ENCODE results near the gene TXNL1. TPM values are rescaled to one million over a fixed set of nuclear protein-coding genes. Genes with fewer than 3 reads are reported as not detected.

Gene TXNL1
- total and polyA plus RNA-seq, 3 donors from 2014 or later = 60.7 to 107 (median 62.6) TPM

DNA sequence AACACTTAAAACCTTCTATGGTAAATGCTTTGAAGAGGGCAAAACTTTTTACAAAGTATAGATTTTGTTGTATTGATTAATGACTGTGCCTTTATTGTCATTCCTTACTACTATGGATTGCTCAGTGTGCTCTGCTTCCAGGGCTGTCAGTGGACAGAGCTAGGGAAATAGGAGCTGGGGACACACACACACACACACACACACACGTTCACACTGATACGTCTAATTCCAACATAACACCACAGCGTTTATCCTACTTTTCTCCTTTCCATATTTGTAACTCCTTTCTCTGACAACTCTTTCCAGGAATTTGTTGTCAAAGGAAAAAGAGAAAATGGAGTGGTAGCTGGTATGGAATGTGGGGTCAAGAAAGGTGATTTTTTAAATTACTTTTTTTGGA, 34.6 kb upstream of the TXNL1 start:
- TF ChIP-seq, protein P1, sequence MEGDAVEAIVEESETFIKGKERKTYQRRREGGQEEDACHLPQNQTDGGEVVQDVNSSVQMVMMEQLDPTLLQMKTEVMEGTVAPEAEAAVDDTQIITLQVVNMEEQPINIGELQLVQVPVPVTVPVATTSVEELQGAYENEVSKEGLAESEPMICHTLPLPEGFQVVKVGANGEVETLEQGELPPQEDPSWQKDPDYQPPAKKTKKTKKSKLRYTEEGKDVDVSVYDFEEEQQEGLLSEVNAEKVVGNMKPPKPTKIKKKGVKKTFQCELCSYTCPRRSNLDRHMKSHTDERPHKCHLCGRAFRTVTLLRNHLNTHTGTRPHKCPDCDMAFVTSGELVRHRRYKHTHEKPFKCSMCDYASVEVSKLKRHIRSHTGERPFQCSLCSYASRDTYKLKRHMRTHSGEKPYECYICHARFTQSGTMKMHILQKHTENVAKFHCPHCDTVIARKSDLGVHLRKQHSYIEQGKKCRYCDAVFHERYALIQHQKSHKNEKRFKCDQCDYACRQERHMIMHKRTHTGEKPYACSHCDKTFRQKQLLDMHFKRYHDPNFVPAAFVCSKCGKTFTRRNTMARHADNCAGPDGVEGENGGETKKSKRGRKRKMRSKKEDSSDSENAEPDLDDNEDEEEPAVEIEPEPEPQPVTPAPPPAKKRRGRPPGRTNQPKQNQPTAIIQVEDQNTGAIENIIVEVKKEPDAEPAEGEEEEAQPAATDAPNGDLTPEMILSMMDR (IDR thresholded peaks at IDR 0.05) = no peak
- TF ChIP-seq POLR2A (IDR thresholded peaks at IDR 0.05) = no peak
- no peaks in the 10 kb centered on the region for H3K9me3 ChIP-seq
- no peaks in the 10 kb centered on the region for H3K36me3 ChIP-seq (ENCODE audit: low read depth, missing control alignments)
- intact Hi-C loops (cut with DNase I; ENCODE audit: low total_unique reads) = no loop called here
- H3K27me3 ChIP-seq = no peaks in the 10 kb centered on the region
- WGBS, 2 donors = 79 to 82% methylated on average over 3 of the region's 3 CpGs
- no peak overlapping the region for H3K4me3 ChIP-seq
- DNase-seq = no peak
- H3K4me1 ChIP-seq = no peaks in the 10 kb centered on the region
- H3K27ac ChIP-seq = no peak overlapping the region

DNA sequence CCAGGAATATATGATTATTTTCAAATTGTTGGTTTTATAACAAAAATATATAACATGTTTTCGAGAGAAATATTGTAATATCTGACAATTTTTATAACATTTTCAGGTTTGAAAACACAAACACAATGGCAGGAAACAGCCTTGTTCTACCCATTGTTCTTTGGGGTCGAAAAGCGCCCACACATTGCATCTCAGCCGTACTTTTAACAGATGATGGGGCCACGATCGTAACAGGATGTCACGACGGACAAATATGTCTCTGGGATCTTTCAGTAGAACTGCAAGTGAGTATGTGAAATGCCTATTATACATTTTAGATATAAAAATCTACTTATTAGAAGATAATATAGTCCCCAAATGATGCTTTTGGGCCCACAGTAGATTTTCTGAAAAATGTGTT, 34.0 kb upstream of the TXNL1 start:
- H3K27ac ChIP-seq = no peak overlapping the region
- intact Hi-C loops (cut with DNase I; ENCODE audit: low total_unique reads) = no loop called here
- 81 to 82% methylated on average over 8 of the region's 8 CpGs for WGBS, 2 donors
- no peak for DNase-seq
- H3K4me1 ChIP-seq = no peaks in the 10 kb centered on the region
- no peak overlapping the region for H3K4me3 ChIP-seq
- no peaks in the 10 kb centered on the region for H3K27me3 ChIP-seq
- H3K36me3 ChIP-seq (ENCODE audit: low read depth, missing control alignments) = no peaks in the 10 kb centered on the region
- no peaks in the 10 kb centered on the region for H3K9me3 ChIP-seq
- TF ChIP-seq, protein P1 (IDR thresholded peaks at IDR 0.05) = no peak
- no peak for TF ChIP-seq POLR2A (IDR thresholded peaks at IDR 0.05)

DNA sequence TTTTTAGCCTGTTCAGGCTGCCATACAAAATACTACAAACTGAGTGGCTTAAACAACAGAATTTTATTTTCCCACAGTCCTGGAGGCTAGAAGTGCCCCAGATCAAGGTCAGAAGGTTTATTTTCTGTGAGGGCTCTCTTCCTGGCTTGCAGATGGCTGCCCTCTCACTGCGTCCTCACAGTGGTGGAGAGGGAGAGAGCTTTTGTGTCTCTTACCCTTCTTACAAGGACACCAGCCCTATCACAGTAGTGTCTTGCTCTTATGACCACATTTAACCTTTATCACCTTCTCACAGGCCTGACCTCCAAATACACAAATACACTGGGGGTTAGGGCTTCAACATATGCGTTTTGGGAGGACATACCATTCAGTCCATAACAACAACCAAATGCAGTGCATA, 24.5 kb upstream of the TXNL1 start:
- Histone ChIP-seq H3K36me3 (ENCODE audit: low read depth, missing control alignments) (no peaks in the 10 kb centered on the region), H3K9me3 (no peaks in the 10 kb centered on the region), H3K27me3 (no peaks in the 10 kb centered on the region), H3K4me1 (no peaks in the 10 kb centered on the region), H3K4me3 (no peak overlapping the region), H3K27ac (no peak overlapping the region)
- intact Hi-C loops (cut with DNase I; ENCODE audit: low total_unique reads) = no loop called here
- TF ChIP-seq, protein P1 (IDR thresholded peaks at IDR 0.05) = no peak
- TF ChIP-seq POLR2A (IDR thresholded peaks at IDR 0.05) = no peak
- 63 to 84% methylated on average over 2 of the region's 2 CpGs for WGBS, 2 donors
- DNase-seq = no peak

DNA sequence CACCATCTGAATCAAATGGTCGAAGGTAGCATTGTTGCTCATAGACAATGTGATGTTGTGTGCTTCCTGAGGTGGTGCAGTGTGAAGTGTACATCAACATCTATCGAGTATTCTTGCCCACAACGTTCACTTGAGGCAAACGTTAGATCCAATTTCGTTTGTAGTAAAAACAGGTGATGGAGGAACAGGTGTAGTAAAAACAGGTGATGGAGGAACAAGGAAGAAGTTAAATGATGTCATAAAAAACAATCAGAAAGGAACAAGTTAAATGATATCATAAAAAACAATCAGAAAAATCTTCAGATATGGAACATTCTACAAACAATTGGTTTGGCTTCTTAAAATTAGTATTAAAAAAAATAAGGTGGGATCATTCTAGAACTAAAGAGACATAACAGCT, 24.1 kb upstream of the TXNL1 start:
- H3K9me3 ChIP-seq = no peaks in the 10 kb centered on the region
- no peaks in the 10 kb centered on the region for H3K27me3 ChIP-seq
- 87 to 94% methylated on average over 5 of the region's 5 CpGs for WGBS, 2 donors
- intact Hi-C loops (cut with DNase I; ENCODE audit: low total_unique reads) = no loop called here
- no peaks in the 10 kb centered on the region for H3K4me1 ChIP-seq
- TF ChIP-seq, protein P1 (IDR thresholded peaks at IDR 0.05) = no peak
- no peak for TF ChIP-seq POLR2A (IDR thresholded peaks at IDR 0.05)
- no peak overlapping the region for H3K27ac ChIP-seq
- no peak overlapping the region for H3K4me3 ChIP-seq
- DNase-seq = no peak
- no peaks in the 10 kb centered on the region for H3K36me3 ChIP-seq (ENCODE audit: low read depth, missing control alignments)

DNA sequence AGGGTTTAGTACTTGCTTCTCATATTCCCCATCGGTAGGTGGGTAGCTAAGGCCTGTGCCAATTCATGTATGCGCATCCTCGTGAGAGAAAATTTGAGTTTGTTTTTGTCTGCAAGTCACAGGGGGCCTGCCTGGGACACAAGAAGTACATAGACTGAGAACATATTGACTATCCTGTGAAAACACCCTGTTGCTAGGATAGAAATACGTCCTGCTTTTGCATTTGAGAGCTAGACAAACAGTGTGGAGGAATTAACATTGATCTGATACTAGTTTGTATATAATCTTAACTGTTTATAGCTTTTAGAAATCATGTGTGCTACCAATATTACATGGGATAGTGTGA, 23.6 kb upstream of the TXNL1 start:
- intact Hi-C loops (cut with DNase I; ENCODE audit: low total_unique reads) = no loop called here
- Histone ChIP-seq H3K9me3 (no peaks in the 10 kb centered on the region), H3K4me3 (no peak overlapping the region), H3K27me3 (no peaks in the 10 kb centered on the region), H3K27ac (no peak overlapping the region), H3K36me3 (ENCODE audit: low read depth, missing control alignments) (no peaks in the 10 kb centered on the region), H3K4me1 (no peaks in the 10 kb centered on the region)
- 39 to 44% methylated on average over 4 of the region's 4 CpGs for WGBS, 2 donors
- TF ChIP-seq POLR2A (IDR thresholded peaks at IDR 0.05) = no peak
- TF ChIP-seq, protein P1 (IDR thresholded peaks at IDR 0.05) = no peak
- DNase-seq = no peak
